ENCODE results near the gene FREY1.

FREY1 gene

DNA sequence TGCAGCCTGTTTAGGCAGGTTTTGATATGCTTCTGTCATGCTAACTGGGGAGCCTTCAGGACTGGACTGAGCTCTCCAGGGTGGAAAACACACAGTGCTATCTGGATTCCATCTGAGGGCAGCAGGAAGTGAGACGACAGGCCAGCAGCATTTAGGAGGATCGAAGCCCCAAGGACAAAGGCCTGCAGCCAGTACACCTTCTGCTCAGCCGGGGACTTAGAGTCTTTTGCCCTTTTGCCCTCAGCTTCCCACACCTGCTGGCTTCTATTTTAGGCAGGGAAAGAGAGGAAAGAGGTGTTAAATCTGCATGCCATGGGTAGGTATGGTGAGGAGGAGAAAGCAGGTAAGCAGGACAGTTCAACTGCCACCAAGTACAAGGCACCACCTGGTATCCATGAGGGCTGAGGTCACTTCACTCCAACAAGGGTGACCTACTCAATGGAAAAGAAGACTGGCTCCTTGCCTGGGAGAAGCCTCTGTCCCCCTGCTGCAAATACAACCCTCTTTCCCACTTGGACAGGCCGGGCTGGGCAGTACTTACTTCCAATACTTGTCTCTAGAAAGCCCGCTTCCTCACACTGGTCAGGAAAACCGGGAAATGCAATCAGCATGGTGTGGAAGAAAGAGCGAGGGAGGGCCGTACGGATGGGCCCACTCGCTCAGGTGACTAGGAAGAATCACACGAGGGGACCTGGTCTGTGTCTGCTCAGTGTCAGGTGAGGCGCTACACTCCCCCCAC, 27.7 kb upstream of the FREY1 start:
- H3K9ac ChIP-seq (ENCODE audit: low read length) = no peak overlapping the region
- H3K4me3 ChIP-seq (ENCODE audit: low read depth in 1 of 2, low read length in 2 of 2) = no peak overlapping the region
- no peaks in the 10 kb centered on the region for H3K27me3 ChIP-seq (ENCODE audit: control insufficient read depth in 1 of 2, insufficient read depth in 2 of 2, low read length in 2 of 2)
- H3K4me1 ChIP-seq (ENCODE audit: insufficient read depth, low read length) = peaks cover 6% of the 10 kb centered on the region
- no peak overlapping the region for H3K27ac ChIP-seq (ENCODE audit: low read depth, low read length)
- peaks cover 60% of the 10 kb centered on the region for H3K36me3 ChIP-seq (ENCODE audit: insufficient read depth, low read length)
- no peaks in the 10 kb centered on the region for H3K9me3 ChIP-seq (ENCODE audit: low read length)

DNA sequence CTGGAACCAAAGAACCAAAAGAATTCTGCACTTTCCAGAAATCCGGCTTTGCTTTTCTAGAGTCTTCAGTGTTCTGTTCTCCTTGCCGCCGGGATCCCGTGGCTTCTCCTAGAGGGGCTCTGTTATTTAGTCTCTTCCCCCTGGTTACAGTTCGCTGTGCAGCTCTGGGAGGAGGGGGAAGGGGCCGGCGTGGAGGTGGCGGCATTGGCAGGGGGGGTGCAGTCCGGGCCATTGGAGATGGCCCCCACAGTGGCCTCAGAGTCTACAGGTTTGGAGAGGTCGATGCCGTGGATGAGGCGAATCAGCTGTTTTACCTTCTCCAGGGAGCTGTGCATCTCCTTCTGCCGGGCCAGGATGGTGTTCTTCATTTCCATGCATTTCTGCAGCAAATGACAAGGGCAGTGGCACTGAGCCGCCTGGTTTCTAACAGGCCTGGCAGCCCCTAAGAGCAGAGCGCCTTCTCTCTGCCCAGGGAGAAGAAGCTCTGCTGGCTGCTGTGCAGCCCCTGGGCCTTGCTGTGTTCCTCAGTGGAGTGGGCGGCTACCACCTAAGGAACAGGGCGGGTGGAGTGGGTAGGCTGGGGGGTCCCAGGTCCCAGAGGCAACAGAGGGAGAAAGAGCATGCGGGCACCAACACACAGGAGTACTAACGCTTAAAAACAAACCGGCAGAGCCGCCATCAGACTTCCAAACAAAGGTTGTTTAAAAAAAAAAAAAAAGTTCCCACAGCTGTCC, 26.9 kb upstream of the FREY1 start:
- Histone ChIP-seq H3K27ac (ENCODE audit: low read depth, low read length) (no peak overlapping the region), H3K36me3 (ENCODE audit: insufficient read depth, low read length) (peaks cover 60% of the 10 kb centered on the region), H3K9ac (ENCODE audit: low read length) (no peak overlapping the region), H3K4me1 (ENCODE audit: insufficient read depth, low read length) (peaks cover 6% of the 10 kb centered on the region), H3K4me3 (ENCODE audit: low read depth in 1 of 2, low read length in 2 of 2) (no peak overlapping the region), H3K27me3 (ENCODE audit: control insufficient read depth in 1 of 2, insufficient read depth in 2 of 2, low read length in 2 of 2) (no peaks in the 10 kb centered on the region), H3K9me3 (ENCODE audit: low read length) (no peaks in the 10 kb centered on the region)

DNA sequence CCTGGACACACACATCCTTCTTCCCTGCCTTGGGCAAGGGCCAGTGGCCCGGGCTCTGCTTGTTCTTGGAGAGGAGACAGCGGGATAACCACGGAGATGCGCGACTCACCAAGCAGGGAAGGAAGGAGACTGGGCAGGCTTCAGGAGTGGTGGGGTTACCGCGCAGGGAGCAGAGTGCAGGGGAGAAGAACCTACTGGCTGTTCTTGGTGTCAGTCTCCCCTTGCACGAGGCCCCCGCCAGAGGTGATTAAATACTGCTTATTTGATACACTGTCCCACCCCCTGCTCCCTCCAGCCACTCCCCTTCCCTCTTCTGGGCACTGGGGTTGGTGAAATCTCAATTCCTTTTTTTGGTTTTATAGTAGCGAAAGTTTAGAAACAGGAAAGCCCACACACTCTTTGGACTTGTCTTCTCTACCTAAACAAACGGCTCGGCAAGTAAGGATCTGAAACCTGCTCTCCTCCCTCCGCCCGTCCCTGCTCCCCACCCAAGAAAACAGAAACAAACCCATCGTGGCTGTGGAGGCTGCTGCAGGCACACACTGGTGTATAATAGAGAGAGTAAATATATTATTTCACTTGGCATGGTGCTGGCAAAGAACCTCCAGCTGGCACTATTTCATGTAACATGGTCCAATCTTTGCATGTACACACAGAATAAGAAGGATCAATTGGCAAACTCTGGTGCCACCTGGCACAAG, 26.2 kb upstream of the FREY1 start:
- no peaks in the 10 kb centered on the region for H3K27me3 ChIP-seq (ENCODE audit: control insufficient read depth in 1 of 2, insufficient read depth in 2 of 2, low read length in 2 of 2)
- no peak overlapping the region for H3K27ac ChIP-seq (ENCODE audit: low read depth, low read length)
- no peak overlapping the region for H3K9ac ChIP-seq (ENCODE audit: low read length)
- H3K4me1 ChIP-seq (ENCODE audit: insufficient read depth, low read length) = peaks cover 6% of the 10 kb centered on the region
- H3K36me3 ChIP-seq (ENCODE audit: insufficient read depth, low read length) = peaks cover 57% of the 10 kb centered on the region
- no peaks in the 10 kb centered on the region for H3K9me3 ChIP-seq (ENCODE audit: low read length)
- no peak overlapping the region for H3K4me3 ChIP-seq (ENCODE audit: low read depth in 1 of 2, low read length in 2 of 2)

DNA sequence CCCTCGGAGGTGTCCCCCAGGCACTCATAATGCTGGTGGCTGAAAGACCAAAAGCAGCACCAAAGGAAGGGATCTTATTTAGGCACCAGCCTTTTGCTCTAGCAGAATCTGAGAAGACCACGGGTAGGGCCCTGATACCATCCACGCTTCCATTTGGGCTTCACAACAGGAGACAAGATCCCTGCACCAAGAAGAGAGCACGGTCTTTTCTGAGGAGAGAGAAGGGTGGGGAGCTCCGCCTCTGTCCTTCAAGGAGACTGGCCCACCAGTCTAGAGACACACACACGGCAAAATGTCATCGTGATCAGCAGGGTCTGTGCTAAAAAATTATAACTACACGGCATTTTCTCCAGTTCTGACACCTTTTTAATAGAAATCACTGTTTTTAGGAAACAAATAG, 25.1 kb upstream of the FREY1 start:
- Histone ChIP-seq H3K4me1 (ENCODE audit: insufficient read depth, low read length) (peaks cover 6% of the 10 kb centered on the region), H3K9ac (ENCODE audit: low read length) (no peak overlapping the region), H3K4me3 (ENCODE audit: low read depth in 1 of 2, low read length in 2 of 2) (no peak overlapping the region), H3K36me3 (ENCODE audit: insufficient read depth, low read length) (peaks cover 49% of the 10 kb centered on the region), H3K9me3 (ENCODE audit: low read length) (no peaks in the 10 kb centered on the region), H3K27me3 (ENCODE audit: control insufficient read depth in 1 of 2, insufficient read depth in 2 of 2, low read length in 2 of 2) (no peaks in the 10 kb centered on the region), H3K27ac (ENCODE audit: low read depth, low read length) (no peak overlapping the region)

DNA sequence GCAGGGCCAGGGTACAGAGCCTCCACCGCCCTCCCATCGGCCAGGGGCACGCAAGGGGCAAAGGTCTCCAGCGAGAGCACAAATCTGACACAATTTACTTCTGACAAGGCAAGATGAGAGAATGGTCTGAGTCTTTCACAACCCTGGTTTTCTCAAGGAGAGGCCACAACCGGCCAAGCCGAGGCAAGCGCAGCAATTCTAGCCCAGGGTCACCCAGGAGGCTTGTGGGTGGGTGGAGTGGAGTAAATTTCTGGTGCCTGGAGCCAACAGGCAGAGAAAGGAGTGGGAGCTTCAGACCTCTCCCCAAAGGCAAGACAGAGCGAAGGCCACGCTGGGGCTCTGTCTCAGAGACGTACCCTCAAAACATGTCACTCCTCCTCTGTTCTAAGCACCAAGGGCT, 24.7 kb upstream of the FREY1 start:
- Histone ChIP-seq H3K9ac (ENCODE audit: low read length) (no peak overlapping the region), H3K9me3 (ENCODE audit: low read length) (no peaks in the 10 kb centered on the region), H3K4me1 (ENCODE audit: insufficient read depth, low read length) (peaks cover 6% of the 10 kb centered on the region), H3K4me3 (ENCODE audit: low read depth in 1 of 2, low read length in 2 of 2) (no peak overlapping the region), H3K27me3 (ENCODE audit: control insufficient read depth in 1 of 2, insufficient read depth in 2 of 2, low read length in 2 of 2) (no peaks in the 10 kb centered on the region), H3K27ac (ENCODE audit: low read depth, low read length) (no peak overlapping the region), H3K36me3 (ENCODE audit: insufficient read depth, low read length) (peaks cover 45% of the 10 kb centered on the region)

DNA sequence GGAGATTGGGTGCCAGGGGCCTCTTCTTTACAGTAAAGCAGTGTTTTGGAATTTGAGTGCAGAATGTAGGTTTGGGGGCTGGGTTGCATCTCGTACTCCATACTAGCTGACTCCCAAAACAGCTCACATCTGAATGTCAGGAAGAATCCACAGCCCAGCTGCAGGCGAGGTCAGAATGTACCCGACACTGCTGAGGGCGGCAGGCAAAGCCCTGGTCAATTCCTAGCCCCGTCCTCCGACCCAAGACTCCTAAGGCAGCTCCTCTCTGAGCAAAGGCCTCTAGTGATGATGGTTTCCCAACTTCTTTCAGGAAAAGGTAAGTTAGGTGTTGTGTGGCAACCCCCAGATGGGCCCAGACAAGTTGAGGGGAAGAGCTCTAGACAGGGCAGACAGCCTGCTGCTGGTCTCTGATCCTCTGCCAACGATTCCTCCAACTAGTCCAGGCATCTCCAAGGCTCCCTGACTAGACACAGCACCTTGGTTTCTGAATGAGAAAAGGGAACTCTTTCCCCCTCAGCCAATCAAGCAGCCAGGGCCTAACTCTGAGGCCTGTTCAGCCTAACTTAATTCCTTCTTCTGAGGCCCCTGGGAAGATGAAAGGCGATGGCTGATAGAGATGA, 24.0 kb upstream of the FREY1 start:
- Histone ChIP-seq H3K4me1 (ENCODE audit: insufficient read depth, low read length) (peaks cover 6% of the 10 kb centered on the region), H3K27me3 (ENCODE audit: control insufficient read depth in 1 of 2, insufficient read depth in 2 of 2, low read length in 2 of 2) (no peaks in the 10 kb centered on the region), H3K4me3 (ENCODE audit: low read depth in 1 of 2, low read length in 2 of 2) (no peak overlapping the region), H3K36me3 (ENCODE audit: insufficient read depth, low read length) (peaks cover 41% of the 10 kb centered on the region), H3K9ac (ENCODE audit: low read length) (no peak overlapping the region), H3K27ac (ENCODE audit: low read depth, low read length) (no peak overlapping the region), H3K9me3 (ENCODE audit: low read length) (no peaks in the 10 kb centered on the region)

DNA sequence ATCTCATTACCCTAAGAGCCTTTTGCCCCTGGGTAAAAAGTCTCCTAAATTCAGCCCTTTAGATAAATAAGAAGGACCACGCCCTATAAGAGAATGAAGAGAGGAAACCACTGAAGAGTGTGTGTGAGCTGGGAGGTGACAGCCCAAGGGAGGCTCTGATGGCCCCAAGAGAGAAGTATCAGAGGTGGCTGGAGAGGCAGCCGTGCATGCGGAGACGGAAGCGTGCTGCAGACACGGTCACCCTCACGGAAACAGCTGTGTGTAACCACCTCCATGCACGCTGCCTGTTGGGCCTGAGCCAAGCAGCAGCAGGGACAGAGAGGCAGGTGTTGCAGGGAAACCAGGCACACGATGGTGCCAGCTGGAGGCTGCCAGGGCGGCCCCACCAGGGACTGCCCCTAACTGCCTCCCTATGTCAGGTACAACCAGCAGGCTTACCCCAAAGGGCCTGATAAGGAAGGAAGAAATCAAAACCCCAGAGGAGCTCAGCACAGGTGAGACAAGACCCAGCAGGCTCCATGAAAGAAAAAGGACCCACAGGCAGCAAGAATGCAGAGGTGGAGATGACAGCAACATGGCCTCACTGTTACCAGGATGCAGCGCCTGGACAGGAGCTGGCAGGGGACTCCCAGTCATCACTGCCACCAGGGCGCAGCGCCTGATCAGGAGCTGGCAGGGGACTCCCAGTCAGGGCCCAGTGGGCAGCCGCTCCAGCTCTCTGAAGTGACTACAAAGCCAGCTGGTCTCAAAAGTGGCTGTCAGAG, 23.1 kb upstream of the FREY1 start:
- H3K4me3 ChIP-seq (ENCODE audit: low read depth in 1 of 2, low read length in 2 of 2) = no peak overlapping the region
- peaks cover 33% of the 10 kb centered on the region for H3K36me3 ChIP-seq (ENCODE audit: insufficient read depth, low read length)
- H3K9me3 ChIP-seq (ENCODE audit: low read length) = no peaks in the 10 kb centered on the region
- peaks cover 6% of the 10 kb centered on the region for H3K4me1 ChIP-seq (ENCODE audit: insufficient read depth, low read length)
- H3K27me3 ChIP-seq (ENCODE audit: control insufficient read depth in 1 of 2, insufficient read depth in 2 of 2, low read length in 2 of 2) = no peaks in the 10 kb centered on the region
- H3K9ac ChIP-seq (ENCODE audit: low read length) = no peak overlapping the region
- H3K27ac ChIP-seq (ENCODE audit: low read depth, low read length) = no peak overlapping the region

DNA sequence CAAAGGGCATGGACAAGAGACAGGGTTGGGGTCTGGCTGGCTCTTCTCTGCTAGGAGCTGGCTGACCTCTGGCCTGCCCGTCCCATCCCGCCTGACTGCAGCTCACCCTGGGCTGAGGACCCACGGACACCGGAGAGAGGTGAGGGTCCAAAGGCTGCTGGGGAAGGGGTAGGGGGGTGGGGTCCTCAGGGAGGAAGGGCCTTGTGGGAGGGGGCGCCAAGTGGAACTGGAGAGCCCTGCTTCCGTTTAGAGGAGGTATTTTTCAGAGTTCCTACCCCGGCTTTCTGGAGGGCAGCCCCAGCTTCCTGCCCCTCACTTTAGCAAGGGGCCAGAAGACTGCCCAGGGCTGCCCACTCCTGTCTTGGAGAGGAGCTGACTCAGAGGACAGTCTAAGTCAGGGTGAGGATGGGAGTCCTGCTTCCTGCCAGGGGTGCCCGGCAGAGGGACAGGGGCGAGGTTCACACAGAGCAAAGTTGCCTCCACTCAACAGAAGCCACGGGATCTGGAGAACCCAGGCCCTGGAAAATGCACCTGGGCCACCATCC, 22.5 kb upstream of the FREY1 start:
- Histone ChIP-seq H3K4me1 (ENCODE audit: insufficient read depth, low read length) (peaks cover 6% of the 10 kb centered on the region), H3K9ac (ENCODE audit: low read length) (no peak overlapping the region), H3K36me3 (ENCODE audit: insufficient read depth, low read length) (peaks cover 26% of the 10 kb centered on the region), H3K27ac (ENCODE audit: low read depth, low read length) (no peak overlapping the region), H3K4me3 (ENCODE audit: low read depth in 1 of 2, low read length in 2 of 2) (no peak overlapping the region), H3K27me3 (ENCODE audit: control insufficient read depth in 1 of 2, insufficient read depth in 2 of 2, low read length in 2 of 2) (peaks cover 0 to 2% of the 10 kb centered on the region in 2 donors), H3K9me3 (ENCODE audit: low read length) (no peaks in the 10 kb centered on the region)

DNA sequence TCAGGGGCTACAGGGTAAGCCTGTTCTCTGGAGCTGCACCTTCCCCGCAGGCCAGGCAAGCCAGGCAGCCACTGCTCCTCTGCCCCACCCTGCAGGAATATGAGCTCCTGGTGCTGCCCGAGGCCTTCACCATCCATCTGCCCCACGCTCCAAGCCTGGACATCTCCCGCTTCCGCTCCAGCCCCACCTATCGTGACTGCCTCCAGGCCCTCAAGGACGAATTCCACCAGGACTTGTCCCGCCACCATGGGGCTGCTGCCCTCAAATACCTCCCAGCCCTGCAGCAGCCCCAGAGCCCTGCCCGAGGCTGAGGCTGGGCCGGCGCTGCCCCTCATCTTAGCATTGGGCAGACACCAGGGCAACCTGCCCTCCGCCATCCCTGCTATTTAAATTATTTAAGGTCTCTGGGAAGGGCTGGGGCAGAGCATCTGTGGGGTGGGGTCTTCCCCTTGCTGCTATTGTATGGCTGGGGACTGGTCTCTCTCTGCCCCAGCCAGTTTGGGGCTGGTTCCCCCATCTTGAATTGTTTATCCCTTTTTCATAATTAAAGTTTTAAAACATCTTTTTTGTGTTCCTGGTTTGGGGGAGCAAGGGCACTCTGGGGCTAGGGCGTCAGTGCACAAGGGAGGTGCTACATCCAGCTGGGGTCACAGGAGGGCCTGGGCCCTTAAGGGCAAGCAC, 21.6 kb upstream of the FREY1 start:
- no peaks in the 10 kb centered on the region for H3K9me3 ChIP-seq (ENCODE audit: low read length)
- H3K36me3 ChIP-seq (ENCODE audit: insufficient read depth, low read length) = peaks cover 19% of the 10 kb centered on the region
- H3K9ac ChIP-seq (ENCODE audit: low read length) = no peak overlapping the region
- H3K4me3 ChIP-seq (ENCODE audit: low read depth in 1 of 2, low read length in 2 of 2) = no peak overlapping the region
- peaks cover 4% of the 10 kb centered on the region for H3K4me1 ChIP-seq (ENCODE audit: insufficient read depth, low read length)
- H3K27ac ChIP-seq (ENCODE audit: low read depth, low read length) = no peak overlapping the region
- H3K27me3 ChIP-seq (ENCODE audit: control insufficient read depth in 1 of 2, insufficient read depth in 2 of 2, low read length in 2 of 2) = peaks cover 0 to 9% of the 10 kb centered on the region in 2 donors

DNA sequence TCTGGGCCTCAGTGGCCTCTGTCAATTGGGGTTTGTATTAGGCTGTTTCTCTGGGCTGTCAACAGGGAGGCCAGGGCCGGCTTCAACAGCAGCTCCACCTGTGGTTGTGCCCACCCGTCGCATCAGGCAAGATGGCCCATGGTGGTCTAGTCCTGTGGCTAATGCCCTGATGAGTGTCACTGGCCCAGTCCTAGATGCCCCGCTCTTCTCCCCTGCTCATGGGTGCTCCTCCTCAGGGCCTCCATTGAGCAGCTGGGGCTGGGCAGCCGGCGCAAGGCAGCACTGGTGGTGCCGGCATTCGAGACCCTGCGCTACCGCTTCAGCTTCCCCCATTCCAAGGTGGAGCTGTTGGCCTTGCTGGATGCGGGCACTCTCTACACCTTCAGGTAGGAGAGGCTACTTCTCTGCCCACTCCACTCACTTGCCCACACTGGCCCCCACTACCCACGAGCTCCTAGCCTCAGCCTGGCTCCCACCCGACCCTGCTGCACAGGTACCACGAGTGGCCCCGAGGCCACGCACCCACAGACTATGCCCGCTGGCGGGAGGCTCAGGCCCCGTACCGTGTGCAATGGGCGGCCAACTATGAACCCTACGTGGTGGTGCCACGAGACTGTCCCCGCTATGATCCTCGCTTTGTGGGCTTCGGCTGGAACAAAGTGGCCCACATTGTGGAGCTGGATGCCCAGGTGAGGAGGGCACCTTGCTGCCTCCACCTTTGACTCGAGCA, 20.8 kb upstream of the FREY1 start:
- Histone ChIP-seq H3K27me3 (ENCODE audit: control insufficient read depth in 1 of 2, insufficient read depth in 2 of 2, low read length in 2 of 2) (peaks cover 4 to 16% of the 10 kb centered on the region in 2 donors), H3K27ac (ENCODE audit: low read depth, low read length) (no peak overlapping the region), H3K4me1 (ENCODE audit: insufficient read depth, low read length) (no peaks in the 10 kb centered on the region), H3K36me3 (ENCODE audit: insufficient read depth, low read length) (peaks cover 14% of the 10 kb centered on the region), H3K9ac (ENCODE audit: low read length) (no peak overlapping the region), H3K4me3 (ENCODE audit: low read depth in 1 of 2, low read length in 2 of 2) (no peak overlapping the region), H3K9me3 (ENCODE audit: low read length) (no peaks in the 10 kb centered on the region)
